Astrocyte of the hippocampus (primary cell): ENCODE data around the gene USP4.
"Not testable (repeated sequence)": the region's sequence is repeated elsewhere in the genome, so short reads cannot be mapped to it uniquely, and the experiment has no call there.

Experiments used
- DNase-seq: peaks from one replicate; pipeline ENCODE4 v3.0.0; 2011; ENCODE audit warnings: low read depth, low spot score

USP4 gene

DNA sequence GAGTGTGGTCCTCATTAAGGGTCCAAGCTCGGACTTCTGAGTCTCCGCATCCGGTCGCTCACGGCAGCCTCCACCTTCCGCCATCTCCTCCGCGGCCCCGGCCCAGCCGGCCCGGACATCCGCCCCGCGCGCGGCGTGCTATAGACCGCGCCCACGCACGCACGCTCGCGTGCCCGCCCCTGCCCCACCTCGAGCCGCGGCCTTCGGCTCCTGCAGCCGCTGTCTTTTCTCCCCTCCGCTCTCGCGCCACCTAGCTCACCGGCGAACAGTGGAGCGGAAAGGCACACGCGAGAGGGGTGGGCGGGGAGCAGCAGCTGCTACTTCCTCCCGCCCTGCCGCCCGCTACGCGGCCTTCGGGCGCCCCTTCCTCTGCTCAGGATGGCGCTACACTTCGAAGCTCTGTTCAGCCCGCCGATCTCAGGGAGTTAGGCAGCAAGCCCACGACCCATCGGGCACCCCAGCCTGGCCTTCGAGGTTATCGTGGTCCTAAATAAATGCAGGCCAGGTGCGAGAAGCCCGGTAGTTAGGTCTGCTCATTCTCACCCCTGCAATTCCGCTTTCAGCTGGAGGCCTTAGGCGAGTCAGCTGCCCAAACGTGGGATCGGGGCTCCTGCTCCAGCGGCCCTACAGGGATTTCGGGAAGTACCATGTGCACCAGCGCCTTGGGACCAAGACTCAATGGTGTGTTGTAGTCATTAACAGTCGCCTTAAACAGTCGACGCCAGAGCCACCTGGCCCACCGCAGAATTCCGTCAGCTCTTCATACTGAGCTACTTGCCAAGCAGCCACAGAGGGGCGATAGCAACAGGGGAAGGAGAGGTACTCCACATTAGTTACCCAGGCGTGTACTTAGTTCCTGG, at the start of gene USP4:
USP4 (minus strand) TSS at position 113 of the 860 bp plus-strand sequence; CDS start at position 84, 29 bp downstream.
- peak; percentile 96 for DNase-seq

DNA sequence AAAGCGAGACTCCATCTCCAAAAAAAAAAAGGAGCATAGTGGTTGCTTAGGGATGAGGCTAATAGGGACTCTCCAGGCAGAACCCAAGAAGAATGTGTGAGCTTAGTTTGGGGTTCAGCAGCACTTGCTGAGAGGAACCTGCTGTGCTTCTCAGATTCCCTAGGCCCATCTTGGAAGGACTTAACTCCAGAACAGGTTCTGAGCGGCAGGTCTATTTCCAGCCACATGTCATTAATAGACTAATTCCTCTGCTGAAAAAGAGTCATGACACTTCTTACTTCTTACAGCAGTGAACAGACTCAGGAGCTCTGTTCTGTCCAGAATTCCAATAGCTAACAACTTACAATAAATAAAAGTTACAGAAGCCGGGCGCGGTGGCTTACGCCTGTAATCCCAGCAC, 49.4 kb upstream of the USP4 start:
- no peak for DNase-seq

DNA sequence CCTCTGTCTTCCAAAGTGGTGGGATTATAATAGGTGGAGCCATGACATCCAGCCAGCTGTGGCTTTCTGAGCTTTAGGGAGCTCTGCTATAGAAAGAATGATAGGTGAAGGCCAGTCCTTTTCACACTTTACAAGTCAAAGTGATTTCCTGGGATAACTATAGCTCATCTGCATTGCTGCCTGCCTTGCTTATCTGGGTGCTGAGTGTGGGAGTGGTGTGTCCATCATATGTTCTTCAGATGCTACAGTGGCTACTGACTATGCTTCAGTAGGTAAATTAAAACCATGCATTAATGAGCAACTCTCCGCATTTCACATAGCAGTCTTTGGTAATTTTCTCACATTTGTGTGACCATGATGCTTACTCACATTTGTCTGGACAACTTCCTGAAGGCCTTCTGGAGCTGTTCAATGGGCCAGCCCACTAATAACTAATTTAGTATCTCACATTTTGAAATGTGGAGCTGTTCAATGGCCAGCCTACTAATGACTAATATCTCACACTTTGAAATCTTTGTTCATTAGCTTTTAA, 48.5 kb upstream of the USP4 start:
- no peak for DNase-seq

GRCh38 chr3:49387721-49388120, 47.9 kb upstream of the USP4 start:
- no peak for DNase-seq

GRCh38 chr3:49386056-49386756, 46.4 kb upstream of the USP4 start:
- DNase-seq = no peak

- DNase-seq = no peak
Measured at GRCh38 chr3:49385617-49386016, 45.8 kb upstream of the USP4 start.

DNA sequence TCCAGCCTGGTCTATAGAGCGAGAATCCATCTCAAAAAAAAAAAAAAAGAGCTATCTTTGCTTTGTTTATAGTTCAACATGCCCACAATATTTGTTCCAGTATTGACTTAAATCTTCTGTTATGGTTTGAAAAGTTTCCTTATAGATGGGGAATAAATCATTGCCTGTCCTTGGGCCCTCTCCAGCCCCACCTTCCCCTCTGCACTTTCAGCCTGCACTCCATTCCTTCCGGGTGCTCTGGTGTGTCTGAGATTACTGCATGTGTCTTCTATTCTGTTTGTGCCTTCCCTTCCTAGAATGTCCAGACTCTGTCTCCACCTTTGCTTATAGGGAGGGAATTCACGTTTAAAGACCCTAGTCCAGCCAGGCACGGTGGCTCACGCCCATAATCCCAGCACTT, 43.5 kb upstream of the USP4 start:
- DNase-seq = no peak

- DNase-seq = peak; percentile 79
Measured at GRCh38 chr3:49378249-49378895, 38.5 kb upstream of the USP4 start.

GRCh38 chr3:49377483-49377882, 37.6 kb upstream of the USP4 start:
- peak; percentile 37 for DNase-seq

DNA sequence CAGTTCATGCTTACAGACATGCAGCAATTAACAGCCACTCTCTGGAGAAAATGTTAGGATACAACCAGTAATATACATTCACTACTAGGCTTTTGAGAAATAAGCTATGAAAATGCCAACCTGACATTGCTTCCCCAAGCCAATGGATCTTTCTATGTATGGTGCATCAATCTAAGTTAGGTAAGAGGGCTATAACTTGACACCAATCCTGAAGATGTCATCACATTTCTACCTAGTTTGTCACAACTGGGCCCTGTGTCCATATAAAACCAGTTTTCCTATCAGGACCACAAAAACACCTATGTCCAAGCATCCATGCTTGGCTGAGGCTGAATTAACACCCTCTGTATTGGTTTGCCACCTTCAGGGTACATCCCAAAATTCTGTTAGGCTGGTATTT, 32.1 kb upstream of the USP4 start:
- DNase-seq = no peak

GRCh38 chr3:49370585-49371290, 30.9 kb upstream of the USP4 start:
- no peak for DNase-seq

DNA sequence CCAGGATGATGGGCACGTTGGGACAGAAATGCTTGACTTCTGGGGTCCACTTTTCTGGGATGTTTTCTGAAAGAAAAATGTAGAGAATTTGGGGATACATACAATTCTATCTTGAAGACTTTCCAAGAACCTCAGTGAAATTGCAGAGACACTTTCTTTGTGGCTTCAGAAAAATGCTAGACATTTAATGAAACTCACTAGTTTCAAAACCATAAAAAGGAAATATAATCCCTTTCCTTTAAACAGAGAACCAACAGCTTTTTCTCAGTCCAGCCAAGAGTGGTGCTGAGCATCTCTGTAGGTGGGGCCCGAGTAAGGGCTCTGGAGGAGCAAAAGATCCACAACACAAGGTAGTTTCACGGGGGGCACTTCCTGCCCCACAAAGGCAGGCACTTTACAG, 22.7 kb upstream of the USP4 start:
- peak; percentile 49 for DNase-seq

DNA sequence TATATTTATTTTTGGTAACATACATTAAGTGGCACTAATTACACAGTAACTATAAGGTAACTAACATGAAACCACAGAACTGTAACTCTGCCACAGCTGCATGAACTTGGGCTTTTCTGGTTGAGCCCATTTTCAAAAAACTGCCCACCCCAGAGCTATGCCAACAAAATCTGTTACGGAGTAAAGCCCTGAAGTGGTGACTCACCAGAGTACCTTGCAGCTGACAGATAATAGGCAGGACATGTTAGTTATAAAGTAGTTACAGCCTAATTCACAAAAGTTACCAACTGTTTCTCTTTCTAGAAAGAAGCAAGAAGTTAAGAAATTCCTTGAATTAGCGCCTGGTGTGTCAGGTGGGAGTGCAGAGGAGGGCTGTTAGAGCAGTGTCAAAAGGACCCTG, 19.8 kb upstream of the USP4 start:
- peak; percentile 58 for DNase-seq

GRCh38 chr3:49358884-49359225, 19.0 kb upstream of the USP4 start:
- DNase-seq = no peak

- DNase-seq = peak; percentile 97
Measured at GRCh38 chr3:49358217-49358883, 18.5 kb upstream of the USP4 start, which contains the start of gene GPX1. GPX1 (minus strand) TSS chr3:49358353; CDS start chr3:49358278, 75 bp downstream.

- DNase-seq = peak; percentile 86
Measured at GRCh38 chr3:49357443-49358216, 17.8 kb upstream of the USP4 start.

DNA sequence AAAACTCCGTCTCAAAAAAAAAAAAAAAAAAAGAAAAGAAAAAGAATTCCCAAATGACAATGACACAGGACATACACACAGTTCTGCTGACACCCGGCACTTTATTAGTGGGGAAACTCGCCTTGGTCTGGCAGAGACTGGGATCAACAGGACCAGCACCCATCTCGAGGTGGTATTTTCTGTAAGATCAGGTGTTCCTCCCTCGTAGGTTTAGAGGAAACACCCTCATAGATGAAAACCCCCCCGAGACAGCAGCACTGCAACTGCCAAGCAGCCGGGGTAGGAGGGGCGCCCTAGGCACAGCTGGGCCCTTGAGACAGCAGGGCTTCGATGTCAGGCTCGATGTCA, 17.2 kb upstream of the USP4 start:
- DNase-seq = not testable (repeated sequence)

- DNase-seq = no peak
Measured at GRCh38 chr3:49352890-49353421, 13.1 kb upstream of the USP4 start.

- no peak for DNase-seq
Measured at GRCh38 chr3:49352281-49352680, 12.4 kb upstream of the USP4 start.

GRCh38 chr3:49351521-49352011, 11.7 kb upstream of the USP4 start:
- peak; percentile 79 for DNase-seq
